ENCODE data around the gene ORMDL2. TPM values are rescaled to one million over a fixed set of nuclear protein-coding genes. Genes with fewer than 3 reads are reported as not detected.
A peak's percentile ranks its signal among the peaks of the same experiment; 100 is the strongest.
"Not testable (repeated sequence)": the region's sequence is repeated elsewhere in the genome, so short reads cannot be mapped to it uniquely, and the experiment has no call there.

The ORMDL2 gene
- total RNA-seq, 1 donor from 2014 or later, result 64.2 TPM

- ATAC-seq, result peak; percentile 35
Observed at GRCh38 chr12:55829967-55830600, 12.2 kb downstream of the ORMDL2 start.

DNA sequence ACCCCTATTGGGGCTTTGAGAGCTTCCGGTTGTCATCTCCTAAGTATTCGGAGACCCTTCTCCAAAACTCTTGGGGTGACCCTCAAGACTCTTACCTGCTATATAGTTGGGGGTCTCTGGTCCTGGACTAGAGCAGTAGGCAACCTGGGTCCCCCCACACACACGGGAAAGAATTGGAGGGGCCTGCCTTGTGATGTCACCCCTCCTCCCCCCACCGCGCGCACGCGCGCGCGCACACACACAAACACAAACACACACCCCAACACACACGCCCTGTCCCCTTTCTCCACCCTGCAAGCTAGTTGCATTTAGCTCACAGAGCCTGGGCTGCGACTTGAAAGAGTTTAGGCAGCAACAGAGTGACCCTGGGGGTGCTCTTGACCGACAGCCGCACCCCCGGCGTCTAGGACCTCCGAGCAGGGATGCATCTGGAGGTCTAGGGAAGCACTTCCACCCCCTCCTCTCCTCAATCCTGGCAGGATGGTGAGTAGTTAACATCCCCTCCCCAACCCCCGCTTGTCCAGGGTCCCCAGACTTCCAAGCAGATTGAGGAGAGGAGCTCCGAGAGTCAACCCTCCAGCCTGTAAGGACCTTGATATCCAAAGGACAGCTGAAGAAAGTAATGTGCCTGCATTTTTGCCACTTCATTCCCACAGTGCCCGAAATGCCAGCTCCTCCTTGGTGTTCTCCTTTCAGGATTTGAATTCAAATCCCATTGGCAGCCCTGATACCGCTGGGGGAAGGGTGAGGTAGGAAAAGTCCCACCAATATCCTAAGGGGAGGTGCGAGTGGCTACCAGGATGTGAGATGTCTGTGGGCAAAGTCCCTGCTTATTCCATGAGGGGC lies 13.0 kb downstream of the ORMDL2 start:
- ATAC-seq, result peak; percentile 44

GRCh38 chr12:55831447-55831815 lies 13.6 kb downstream of the ORMDL2 start:
- ATAC-seq, result no peak

- no peak for ATAC-seq
Observed at GRCh38 chr12:55833056-55833455, 15.2 kb downstream of the ORMDL2 start.

- ATAC-seq, result not testable (repeated sequence)
Observed at GRCh38 chr12:55834400-55834799, 16.6 kb downstream of the ORMDL2 start.

DNA sequence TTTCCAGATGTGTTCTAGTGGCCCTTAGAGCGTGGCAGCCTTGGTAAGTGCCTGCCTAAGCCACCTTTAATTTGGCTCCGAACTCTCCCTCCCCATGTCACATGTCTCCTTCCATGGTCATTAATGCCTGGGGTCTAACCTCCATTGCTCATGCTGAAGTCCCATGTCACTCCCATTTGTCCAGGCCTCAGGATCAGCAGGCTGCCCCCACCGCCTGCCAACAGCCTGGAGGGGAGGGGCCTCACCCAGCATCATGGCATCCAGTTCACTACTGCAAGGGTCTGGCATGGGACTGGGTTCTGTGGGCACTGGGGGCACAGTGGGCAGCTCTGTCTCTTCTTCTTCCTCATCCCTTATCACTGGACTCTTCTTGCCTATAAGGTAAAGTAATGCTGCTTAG lies 20.5 kb downstream of the ORMDL2 start:
- no peak for ATAC-seq

- ATAC-seq, result no peak
Observed at GRCh38 chr12:55839345-55840140, 21.7 kb downstream of the ORMDL2 start.

- no peak for ATAC-seq
Observed at GRCh38 chr12:55840581-55841351, 22.9 kb downstream of the ORMDL2 start.

GRCh38 chr12:55842681-55843429 lies 25.0 kb downstream of the ORMDL2 start, which contains the start of gene MMP19:
TSS of gene MMP19 (minus strand) at chr12:55842936. CDS start at chr12:55842830, 106 bp downstream.
- peak; percentile 67 for ATAC-seq

GRCh38 chr12:55843431-55843830 lies 25.6 kb downstream of the ORMDL2 start:
- ATAC-seq, result no peak

- ATAC-seq, result no peak
Observed at GRCh38 chr12:55844961-55845360, 27.1 kb downstream of the ORMDL2 start.

DNA sequence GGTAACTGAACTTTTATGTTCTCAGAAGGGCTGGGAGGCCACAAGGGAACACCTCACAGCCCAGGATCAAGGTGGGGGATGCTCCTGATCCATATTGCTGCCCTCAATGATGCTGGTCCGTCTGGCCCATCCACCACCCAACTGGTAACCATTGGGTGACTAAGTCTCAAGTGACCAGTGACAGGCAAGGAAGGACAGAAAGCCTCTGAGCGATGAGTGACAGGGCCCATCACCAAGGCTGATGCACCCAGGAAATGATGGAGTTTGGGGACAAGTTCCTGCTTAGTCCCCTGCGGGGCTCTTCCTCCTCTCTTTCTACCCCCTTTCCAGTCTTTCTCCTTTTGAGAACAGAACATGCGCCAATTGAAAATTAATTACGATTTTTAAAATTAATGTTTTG lies 27.5 kb downstream of the ORMDL2 start:
- no peak for ATAC-seq

- no peak for ATAC-seq
Observed at GRCh38 chr12:55845785-55846496, 28.1 kb downstream of the ORMDL2 start.

- ATAC-seq, result no peak
Observed at GRCh38 chr12:55847033-55847432, 29.2 kb downstream of the ORMDL2 start.

- peak; percentile 86 for ATAC-seq
Observed at GRCh38 chr12:55847603-55848291, 29.9 kb downstream of the ORMDL2 start.

- ATAC-seq, result no peak
Observed at GRCh38 chr12:55849616-55850343, 31.9 kb downstream of the ORMDL2 start.

GRCh38 chr12:55850401-55850800 lies 32.6 kb downstream of the ORMDL2 start:
- no peak for ATAC-seq

DNA sequence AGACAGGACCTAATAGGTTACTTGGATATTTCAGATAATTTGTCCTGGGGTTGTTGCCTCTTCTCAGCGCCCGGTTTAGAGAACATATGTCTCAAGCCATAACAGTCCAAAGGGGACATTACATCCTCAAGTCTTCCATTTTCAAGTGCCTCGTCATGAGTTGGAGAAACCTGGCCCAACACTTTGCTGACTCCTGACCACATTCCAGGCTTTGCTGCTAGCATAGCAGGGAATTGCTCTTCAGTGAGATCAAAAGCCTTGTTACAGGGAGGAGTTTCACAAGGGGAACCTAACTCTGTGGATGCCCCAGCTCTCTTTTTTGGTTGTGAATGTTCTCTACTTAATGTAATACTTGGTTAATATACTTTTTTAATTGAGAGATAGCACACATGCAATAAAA lies 33.1 kb downstream of the ORMDL2 start:
- ATAC-seq, result no peak

- ATAC-seq, result no peak
Observed at GRCh38 chr12:55852740-55853139, 34.9 kb downstream of the ORMDL2 start.

- no peak for ATAC-seq
Observed at GRCh38 chr12:55861396-55861795, 43.6 kb downstream of the ORMDL2 start.

Measured in esophagus mucosa (tissue), 1 donor.